Gastrocnemius medialis (tissue), 4 donors: ENCODE results near the gene CTXN1. TPM values are rescaled to one million over a fixed set of nuclear protein-coding genes. Genes with fewer than 3 reads are reported as not detected.

Experiments
- ATAC-seq, 2 donors: fragments of 150-250 bp; one replicate each; pipeline ENCODE4 v1.9.1; 2016
- DNase-seq, 2 donors: peaks; one replicate each; pipeline ENCODE4 v3.0.0-alpha.2; 2019
- H3K27ac ChIP-seq, 4 donors: fragments of 200-600 bp; sonication (generic); 1 replicate in 1 of 4; 2 replicates in 3 of 4; pipeline ENCODE4 v1.5.1; 2016 to 2018; ENCODE audit warnings: mild to moderate bottlenecking in 2 of 4, moderate library complexity in 1 of 4
- H3K27me3 ChIP-seq, 3 donors: fragments of 200-600 bp; sonication (generic) in 2 of 3; 1 replicate in 1 of 3; 2 replicates in 2 of 3; pipeline versions ENCODE4 v1.5.1 to v1.6.0; 2016 to 2019; ENCODE audit warnings: mild to moderate bottlenecking in 1 of 3, moderate library complexity in 1 of 3
- H3K36me3 ChIP-seq, 2 donors: fragments of 200-600 bp; sonication (generic) in 1 of 2; one replicate each; pipeline ENCODE4 v1.5.1; 2017 to 2018
- H3K4me1 ChIP-seq, 2 donors: fragments of 200-600 bp; sonication (generic) in 1 of 2; one replicate each; pipeline ENCODE4 v1.5.1; 2016 to 2017; ENCODE audit warnings: mild to moderate bottlenecking in 2 of 2
- H3K4me3 ChIP-seq, 4 donors: fragments of 200-600 bp; sonication (generic) in 3 of 4; 1 replicate in 1 of 4; 2 replicates in 3 of 4; pipeline ENCODE4 v1.5.1; 2016 to 2019; ENCODE audit warnings: mild to moderate bottlenecking in 2 of 4
- H3K9me3 ChIP-seq, 3 donors: fragments of 200-600 bp; sonication (generic) in 2 of 3; 1 replicate in 1 of 3; 2 replicates in 2 of 3; pipeline ENCODE4 v1.5.1; 2016 to 2019
- CTCF ChIP-seq, 5 experiments: fragments of 450-650 bp in 3 of 5; fragments of 200-600 bp in 2 of 5; sonication (generic) in 2 of 5; IDR thresholded peaks in 4 of 5; conservative IDR thresholded peaks in 1 of 5; 1 replicate in 4 of 5; 2 replicates in 1 of 5; pipeline ENCODE4 v1.5.1; 2016 to 2019; ENCODE audit warnings: antibody characterized with exemption in 5 of 5, mild to moderate bottlenecking in 3 of 5, moderate library complexity in 3 of 5
- POLR2A ChIP-seq, 2 donors: fragments of 450-650 bp; IDR thresholded peaks; one replicate each; pipeline ENCODE4 v1.6.1; 2017; ENCODE audit warnings: antibody characterized with exemption in 2 of 2, mild to moderate bottlenecking in 2 of 2, moderate library complexity in 2 of 2
- in situ Hi-C, 4 donors: fragments of 200-750 bp; cut with MboI; loops; one replicate each; pipeline versions ENCODE4 v1.15.0 to v1.8.0; 2017; ENCODE audit warnings: low sequenced_read_pairs in 4 of 4
- intact Hi-C: fragments of 100-400 bp; cut with DNase I; formaldehyde crosslinking; loops from one replicate; pipeline ENCODE4 v1.15.1; 2023; ENCODE audit warnings: low total_unique reads
- total RNA-seq, 4 donors: library from RNA; depleted of rRNA; stranded (reverse); fragments of >200 nt; gene quantifications; one replicate each; pipeline versions ENCODE4 v1.1.0 to v1.2.3, GENCODE V29; 2016

The CTXN1 gene
- total RNA-seq, 4 donors from 2014 or later, result not detected

- H3K9me3 ChIP-seq, result no peaks in the 10 kb centered on the region
- H3K27me3 ChIP-seq, result peaks cover 18 to 29% (median 22%) of the 10 kb centered on the region in 3 donors
- ATAC-seq (no peak), DNase-seq (no peak)
- TF ChIP-seq POLR2A (IDR thresholded peaks at IDR 0.05), result no peak
- no peak for TF ChIP-seq CTCF (IDR thresholded peaks at IDR 0.05 in 4 of 5, conservative IDR thresholded peaks at IDR 0.05 in 1 of 5)
- H3K36me3 ChIP-seq, result no peaks in the 10 kb centered on the region
- no peaks in the 10 kb centered on the region for H3K4me1 ChIP-seq
- no peak within 1 kb of the TSS for H3K27ac ChIP-seq
- in situ Hi-C loops, result no loop called here
- no peak within 1 kb of the TSS for H3K4me3 ChIP-seq
- intact Hi-C loops, result no loop called here
Measured at GRCh38 chr19:7888145-7888825, 37.6 kb downstream of the CTXN1 start, which contains the start of gene LRRC8E. Gene LRRC8E (plus strand): TSS chr19:7888510. CDS start chr19:7895604, 7,094 bp downstream.

GRCh38 chr19:7887408-7888144 lies 38.4 kb downstream of the CTXN1 start:
- Histone ChIP-seq H3K4me3 (no peak overlapping the region), H3K27me3 (peaks cover 15 to 28% (median 20%) of the 10 kb centered on the region in 3 donors)
- intact Hi-C loops, result no loop called here

GRCh38 chr19:7885818-7886217 lies 40.1 kb downstream of the CTXN1 start:
- intact Hi-C loops (no loop called here), in situ Hi-C loops (no loop called here)
- no peaks in the 10 kb centered on the region for H3K36me3 ChIP-seq
- ATAC-seq, result no peak
- peaks cover 11 to 22% (median 20%) of the 10 kb centered on the region in 3 donors for H3K27me3 ChIP-seq
- DNase-seq, result no peak
- TF ChIP-seq CTCF (IDR thresholded peaks at IDR 0.05 in 4 of 5, conservative IDR thresholded peaks at IDR 0.05 in 1 of 5) (no peak), POLR2A (IDR thresholded peaks at IDR 0.05) (no peak)
- H3K27ac ChIP-seq, result no peak overlapping the region
- no peak overlapping the region for H3K4me3 ChIP-seq
- H3K4me1 ChIP-seq, result no peaks in the 10 kb centered on the region
- no peaks in the 10 kb centered on the region for H3K9me3 ChIP-seq

More at GRCh38 chr19:7887408-7888144, 38.4 kb downstream of the CTXN1 start:
- Histone ChIP-seq H3K36me3 (no peaks in the 10 kb centered on the region), H3K4me1 (no peaks in the 10 kb centered on the region), H3K27ac (no peak overlapping the region), H3K9me3 (no peaks in the 10 kb centered on the region)
- TF ChIP-seq CTCF (IDR thresholded peaks at IDR 0.05 in 4 of 5, conservative IDR thresholded peaks at IDR 0.05 in 1 of 5) (no peak), POLR2A (IDR thresholded peaks at IDR 0.05) (no peak)
- no peak for ATAC-seq
- in situ Hi-C loops, result no loop called here
- no peak for DNase-seq

GRCh38 chr19:7883796-7884570 lies 42.0 kb downstream of the CTXN1 start:
- TF ChIP-seq CTCF (IDR thresholded peaks at IDR 0.05 in 4 of 5, conservative IDR thresholded peaks at IDR 0.05 in 1 of 5) (no peak), POLR2A (IDR thresholded peaks at IDR 0.05) (no peak)
- DNase-seq (no peak), ATAC-seq (no peak)
- Histone ChIP-seq H3K4me3 (no peak overlapping the region), H3K27me3 (peaks cover 11 to 19% (median 17%) of the 10 kb centered on the region in 3 donors), H3K4me1 (no peaks in the 10 kb centered on the region), H3K36me3 (no peaks in the 10 kb centered on the region), H3K27ac (no peak overlapping the region), H3K9me3 (no peaks in the 10 kb centered on the region)
- in situ Hi-C loops, result no loop called here
- intact Hi-C loops, result no loop called here
